ENCODE data around the gene IARS2. TPM values are rescaled to one million over a fixed set of nuclear protein-coding genes. Genes with fewer than 3 reads are reported as not detected.
"Not testable (repeated sequence)": the region's sequence is repeated elsewhere in the genome, so short reads cannot be mapped to it uniquely, and the experiment has no call there.

The IARS2 gene
- total RNA-seq, 4 donors from 2014 or later: 54.8 to 87.7 (median 75.4) TPM

DNA sequence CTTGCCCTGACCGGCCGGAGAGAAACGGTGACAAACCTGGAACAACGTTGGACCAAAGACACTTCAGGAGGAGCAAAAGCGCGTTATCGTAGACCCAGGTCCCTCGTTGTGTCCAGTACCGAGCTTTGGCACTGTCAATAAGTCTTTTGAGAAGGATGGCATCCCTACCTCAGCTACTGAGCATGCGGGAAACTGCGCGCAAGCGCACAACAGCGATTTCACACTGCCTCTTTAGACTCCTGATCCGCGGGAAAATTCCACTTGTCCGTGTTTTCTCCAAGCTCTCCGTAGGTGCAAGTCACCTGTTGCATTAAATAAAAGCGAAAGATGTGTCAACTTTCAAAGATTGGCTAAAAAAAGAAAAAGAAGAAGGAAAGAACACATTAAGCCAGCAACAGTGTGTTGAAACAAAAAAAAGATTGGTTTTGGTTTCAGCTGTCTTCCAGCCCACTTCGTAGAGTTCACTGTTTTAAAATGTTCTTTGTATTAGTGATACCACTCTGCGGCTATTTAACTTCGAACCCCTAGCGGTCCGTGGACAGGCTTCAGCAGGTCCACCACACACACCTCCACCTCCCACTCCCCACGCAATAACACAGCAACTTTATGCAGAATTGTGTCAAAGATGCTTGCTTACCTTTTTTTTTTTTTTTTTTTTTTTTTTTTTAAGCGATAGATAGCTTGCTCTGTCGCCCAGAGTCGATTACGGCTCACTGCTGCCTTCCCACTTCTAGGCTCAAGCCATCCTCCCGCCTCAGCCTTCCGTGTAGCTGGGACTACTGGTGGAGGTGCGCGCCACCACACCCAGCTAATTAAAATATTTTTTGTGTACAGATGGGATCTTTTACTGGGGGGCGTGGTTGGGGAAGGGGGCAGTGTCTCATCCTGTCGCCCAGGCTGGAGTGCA lies 4.0 kb upstream of the IARS2 start, which contains the start of gene BPNT1:
BPNT1 (minus strand) TSS at position 139 of the 907 bp plus-strand sequence. CDS start 9,942 bp downstream, outside the sequence.
- peaks cover 4 to 35% (median 23%) of the 10 kb centered on the region in 4 donors for H3K4me1 ChIP-seq
- peak within 1 kb of the TSS; percentile 40 to 71 (median 60) for H3K27ac ChIP-seq (replicated peaks in 1 of 4)
- H3K4me3 ChIP-seq: peak within 1 kb of the TSS; percentile 49 to 69 (median 65)
- H3K27me3 ChIP-seq: no peaks in the 10 kb centered on the region
- H3K36me3 ChIP-seq: no peaks in the 10 kb centered on the region
- peak; percentile 97 for DNase-seq (ENCODE audit: extremely low spot score)
- H3K9me3 ChIP-seq: no peaks in the 10 kb centered on the region
- 7% methylated on average over 35 of the region's 35 CpGs for WGBS
- TF ChIP-seq POLR2A (IDR thresholded peaks at IDR 0.05; ENCODE audit: low read depth) (peak; percentile 38), POLR2AphosphoS5 (IDR thresholded peaks at IDR 0.05) (peak; percentile 59 to 88), EP300 (IDR thresholded peaks at IDR 0.05) (no peak)
- TF ChIP-seq, protein P1, sequence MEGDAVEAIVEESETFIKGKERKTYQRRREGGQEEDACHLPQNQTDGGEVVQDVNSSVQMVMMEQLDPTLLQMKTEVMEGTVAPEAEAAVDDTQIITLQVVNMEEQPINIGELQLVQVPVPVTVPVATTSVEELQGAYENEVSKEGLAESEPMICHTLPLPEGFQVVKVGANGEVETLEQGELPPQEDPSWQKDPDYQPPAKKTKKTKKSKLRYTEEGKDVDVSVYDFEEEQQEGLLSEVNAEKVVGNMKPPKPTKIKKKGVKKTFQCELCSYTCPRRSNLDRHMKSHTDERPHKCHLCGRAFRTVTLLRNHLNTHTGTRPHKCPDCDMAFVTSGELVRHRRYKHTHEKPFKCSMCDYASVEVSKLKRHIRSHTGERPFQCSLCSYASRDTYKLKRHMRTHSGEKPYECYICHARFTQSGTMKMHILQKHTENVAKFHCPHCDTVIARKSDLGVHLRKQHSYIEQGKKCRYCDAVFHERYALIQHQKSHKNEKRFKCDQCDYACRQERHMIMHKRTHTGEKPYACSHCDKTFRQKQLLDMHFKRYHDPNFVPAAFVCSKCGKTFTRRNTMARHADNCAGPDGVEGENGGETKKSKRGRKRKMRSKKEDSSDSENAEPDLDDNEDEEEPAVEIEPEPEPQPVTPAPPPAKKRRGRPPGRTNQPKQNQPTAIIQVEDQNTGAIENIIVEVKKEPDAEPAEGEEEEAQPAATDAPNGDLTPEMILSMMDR (IDR thresholded peaks at IDR 0.05): no peak
- intact Hi-C loops (cut with DNase I): loop anchor here (5.0 kb wide), 1 partner anchor 43 kb away; the partner anchor contains the start of gene EPRS1

DNA sequence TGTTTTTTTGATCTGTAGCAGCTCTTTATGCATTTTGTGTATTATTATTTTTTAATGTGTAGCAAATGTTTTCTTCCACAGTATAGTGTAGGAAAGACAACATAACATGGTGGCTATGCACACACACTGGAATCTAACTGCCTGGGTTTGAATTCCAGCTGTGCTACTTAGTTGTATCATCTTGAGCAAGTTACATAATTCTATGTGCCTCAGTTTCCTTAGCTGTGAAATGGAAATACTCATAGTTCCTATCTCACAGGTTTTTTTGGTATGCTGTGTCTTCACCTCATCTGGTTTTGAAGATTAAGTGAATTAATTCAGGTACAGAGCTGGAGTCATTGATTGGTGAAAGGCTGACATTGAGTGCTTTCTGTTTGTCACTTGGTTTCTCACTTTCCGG lies 1.2 kb upstream of the IARS2 start:
- no peak for TF ChIP-seq EP300 (IDR thresholded peaks at IDR 0.05)
- DNase-seq (ENCODE audit: extremely low spot score): no peak
- peaks cover 13 to 47% (median 36%) of the 10 kb centered on the region in 4 donors for H3K4me1 ChIP-seq
- no peaks in the 10 kb centered on the region for H3K27me3 ChIP-seq
- intact Hi-C loops (cut with DNase I): no loop called here
- no peak overlapping the region for H3K4me3 ChIP-seq
- H3K36me3 ChIP-seq: peaks cover under 1 to 15% (median 12%) of the 10 kb centered on the region in 4 donors
- no peaks in the 10 kb centered on the region for H3K9me3 ChIP-seq
- no peak overlapping the region for H3K27ac ChIP-seq (replicated peaks in 1 of 4)
- 93% methylated on average over 1 of the region's 1 CpG for WGBS

DNA sequence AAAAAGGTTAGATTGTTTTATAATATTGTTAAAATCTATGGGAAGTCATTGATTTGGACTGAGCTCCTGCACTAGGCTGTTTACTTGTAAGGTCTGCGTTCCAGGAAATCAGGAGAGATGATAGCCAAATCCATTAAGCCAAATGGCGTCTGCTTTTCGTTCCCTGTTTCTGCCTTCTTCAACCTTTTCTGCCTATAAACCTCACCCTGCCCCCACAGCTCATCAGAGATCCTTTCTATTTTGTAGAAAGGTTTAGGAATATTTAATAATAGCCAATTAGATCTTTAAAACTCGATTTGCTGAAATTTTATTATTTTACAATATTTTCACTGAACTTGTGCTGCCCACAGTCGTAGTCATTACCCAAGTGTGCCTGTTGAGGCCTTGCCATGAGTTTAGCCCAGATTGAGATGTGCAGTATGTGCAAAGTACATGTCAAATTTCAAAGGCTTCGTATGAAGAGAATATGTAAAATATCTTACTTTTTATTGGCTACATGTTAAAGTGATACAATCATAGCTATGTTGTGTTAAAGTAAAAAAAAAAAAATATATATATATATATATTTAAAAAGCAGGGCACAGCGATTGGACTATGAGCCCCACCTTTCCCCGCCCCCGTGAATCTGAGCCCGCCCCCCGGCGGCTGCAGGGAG lies 444 bp upstream of the IARS2 start:
- 24% methylated on average over 11 of the region's 12 CpGs for WGBS
- H3K4me3 ChIP-seq: peak overlapping the region; percentile 91 to 97 (median 95)
- H3K27ac ChIP-seq (replicated peaks in 1 of 4): peak overlapping the region; percentile 82 to 89 (median 85)
- peaks cover 13 to 40% (median 32%) of the 10 kb centered on the region in 4 donors for H3K4me1 ChIP-seq
- peaks cover 4 to 23% (median 20%) of the 10 kb centered on the region in 4 donors for H3K36me3 ChIP-seq
- intact Hi-C loops (cut with DNase I): no loop called here
- H3K9me3 ChIP-seq: no peaks in the 10 kb centered on the region
- no peak for DNase-seq (ENCODE audit: extremely low spot score)
- no peak for TF ChIP-seq POLR2A (IDR thresholded peaks at IDR 0.05; ENCODE audit: low read depth)
- TF ChIP-seq, protein P1 (IDR thresholded peaks at IDR 0.05): no peak
- TF ChIP-seq POLR2AphosphoS5 (IDR thresholded peaks at IDR 0.05): no peak
- no peak for TF ChIP-seq EP300 (IDR thresholded peaks at IDR 0.05)
- no peaks in the 10 kb centered on the region for H3K27me3 ChIP-seq

- no peak for DNase-seq (ENCODE audit: extremely low spot score)
- peaks cover 38 to 86% (median 69%) of the 10 kb centered on the region in 4 donors for H3K36me3 ChIP-seq
- intact Hi-C loops (cut with DNase I): loop anchor here (10.0 kb wide), 1 partner anchor 105 kb away; no protein-coding TSS in a partner anchor
- TF ChIP-seq, protein P1 (IDR thresholded peaks at IDR 0.05): no peak
- TF ChIP-seq POLR2AphosphoS5 (IDR thresholded peaks at IDR 0.05) (no peak), EP300 (IDR thresholded peaks at IDR 0.05) (no peak), POLR2A (IDR thresholded peaks at IDR 0.05; ENCODE audit: low read depth) (no peak)
- H3K27ac ChIP-seq (replicated peaks in 1 of 4): no peak overlapping the region
- H3K4me1 ChIP-seq: peaks cover 11 to 17% (median 13%) of the 10 kb centered on the region in 4 donors
- H3K27me3 ChIP-seq: no peaks in the 10 kb centered on the region
- no peaks in the 10 kb centered on the region for H3K9me3 ChIP-seq
- no peak overlapping the region for H3K4me3 ChIP-seq
These were observed 5.9 kb downstream of the IARS2 start for GRCh38 chr1:220099826-220100225.

GRCh38 chr1:220110473-220110872 lies 16.5 kb downstream of the IARS2 start:
- WGBS: 93% methylated on average over 6 of the region's 6 CpGs
- H3K4me1 ChIP-seq; H3K4me3 ChIP-seq; H3K27me3 ChIP-seq; H3K27ac ChIP-seq (replicated peaks in 1 of 4); H3K9me3 ChIP-seq; intact Hi-C loops (cut with DNase I); DNase-seq (ENCODE audit: extremely low spot score): not testable (repeated sequence)
- peaks cover 58 to 97% (median 80%) of the 10 kb centered on the region in 4 donors for H3K36me3 ChIP-seq

DNA sequence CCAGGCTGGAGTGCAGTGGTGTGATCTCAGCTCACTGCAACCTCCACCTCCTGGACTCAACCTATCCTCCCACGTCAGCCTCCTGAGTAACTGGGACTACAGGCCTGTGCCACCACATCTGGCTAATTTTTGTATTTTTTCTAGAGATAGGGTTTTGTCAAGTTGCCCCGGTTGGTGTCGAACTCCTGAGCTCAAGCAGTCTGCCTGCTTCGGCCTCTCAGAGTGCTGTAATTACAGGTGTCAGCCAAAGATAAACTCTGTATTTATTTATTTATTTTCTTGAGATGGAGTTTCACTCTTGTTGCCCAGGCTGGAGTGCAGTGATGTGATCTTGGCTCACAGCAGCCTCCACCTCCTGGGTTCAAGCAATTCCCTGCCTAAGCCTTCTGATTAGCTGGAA lies 18.7 kb downstream of the IARS2 start:
- H3K4me3 ChIP-seq; H3K27me3 ChIP-seq; DNase-seq (ENCODE audit: extremely low spot score); intact Hi-C loops (cut with DNase I); H3K4me1 ChIP-seq; H3K27ac ChIP-seq (replicated peaks in 1 of 4); H3K9me3 ChIP-seq: not testable (repeated sequence)
- WGBS: 90% methylated on average over 4 of the region's 4 CpGs
- peaks cover 50 to 96% (median 73%) of the 10 kb centered on the region in 4 donors for H3K36me3 ChIP-seq
